ENCODE measurements around the gene SMIM38.

DNA sequence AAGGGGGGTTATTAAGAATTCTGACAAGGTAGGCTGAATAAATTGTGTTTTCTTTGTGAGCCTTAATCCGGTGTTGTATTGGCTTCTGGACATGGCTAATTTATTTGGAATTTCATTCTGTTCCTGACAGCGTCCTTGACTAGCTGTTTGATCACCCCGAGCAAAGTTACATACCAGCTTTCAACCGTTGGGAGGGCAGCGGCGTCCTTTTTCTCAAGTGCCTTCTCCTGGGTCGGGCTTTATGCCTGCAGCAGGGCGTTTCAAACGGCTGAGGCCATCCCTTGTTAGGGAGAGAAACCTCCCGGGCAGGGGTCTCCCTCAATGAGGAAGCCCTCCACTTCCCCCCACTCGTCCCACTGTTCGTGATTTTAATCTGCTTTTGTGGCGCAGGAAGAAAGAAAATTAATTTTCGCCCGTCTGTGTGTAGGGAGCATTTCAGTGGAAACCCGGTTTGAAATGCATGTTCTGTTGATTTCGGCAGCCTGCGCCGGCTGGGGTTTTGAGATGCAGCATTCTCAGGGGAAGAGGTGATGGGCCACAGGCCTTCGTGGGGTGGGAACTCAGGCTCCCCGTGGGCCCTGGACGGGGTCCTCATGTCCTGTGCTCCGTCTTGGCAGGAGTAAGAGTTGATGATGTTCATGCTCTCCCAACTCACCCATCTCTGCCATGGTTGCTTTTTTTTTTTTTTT is 2.9 kb upstream of the SMIM38 start:
- TF ChIP-seq CTCF (IDR thresholded peaks at IDR 0.05) (no peak), TAF1 (IDR thresholded peaks at IDR 0.05; ENCODE audit: borderline replicate concordance, low read depth, low read length) (no peak), ELF1 (IDR thresholded peaks at IDR 0.05) (no peak), EZH2phosphoT487 (IDR thresholded peaks at IDR 0.05; ENCODE audit: borderline replicate concordance, low read depth) (no peak), EP300 (IDR thresholded peaks at IDR 0.05; ENCODE audit: borderline replicate concordance in 1 of 2, low read depth in 1 of 2, low read length in 1 of 2) (no peak), REST (IDR thresholded peaks at IDR 0.05; ENCODE audit: low read depth, low read length) (no peak), YY1 (IDR thresholded peaks at IDR 0.05; ENCODE audit: low read depth) (no peak), MAX (IDR thresholded peaks at IDR 0.05; ENCODE audit: low read depth) (no peak), RAD21 (IDR thresholded peaks at IDR 0.05; ENCODE audit: low read length) (no peak), GATA2 (CRISPR knock-in tag; IDR thresholded peaks at IDR 0.05) (no peak), ZBTB33 (IDR thresholded peaks at IDR 0.05; ENCODE audit: borderline replicate concordance, low read depth) (no peak), TEAD4 (IDR thresholded peaks at IDR 0.05; ENCODE audit: borderline replicate concordance, insufficient read depth) (no peak)

Measured in SK-N-SH (cell line).